Gastroesophageal sphincter (tissue), 3 donors: ENCODE results near the gene RALA.

ENCODE experiments used
- CTCF ChIP-seq, 4 experiments: fragments of 200-600 bp in 2 of 4; fragments of 450-650 bp in 2 of 4; sonication (generic) in 1 of 4; IDR thresholded peaks; one replicate each; pipeline ENCODE4 v1.5.1; 2017 to 2019; ENCODE audit warnings: antibody characterized with exemption in 4 of 4, mild to moderate bottlenecking in 2 of 4, moderate library complexity in 2 of 4
- EP300 ChIP-seq: sonication (generic); formaldehyde crosslinking; IDR thresholded peaks from one replicate; pipeline ENCODE4 v1.6.1; 2017; ENCODE audit warnings: antibody characterized with exemption, mild to moderate bottlenecking
- POLR2A ChIP-seq, 2 donors: fragments of 450-650 bp; IDR thresholded peaks; one replicate each; pipeline ENCODE4 v1.6.1; 2017; ENCODE audit warnings: antibody characterized with exemption in 2 of 2, mild to moderate bottlenecking in 2 of 2, moderate library complexity in 1 of 2

GRCh38 chr7:39618868-39619267 lies 4.5 kb upstream of the RALA start:
- no peak for TF ChIP-seq CTCF (IDR thresholded peaks at IDR 0.05)
- TF ChIP-seq EP300 = no peak
- no peak for TF ChIP-seq POLR2A (IDR thresholded peaks at IDR 0.05)
